ENCODE measurements around the gene A4GNT. TPM values are rescaled to one million over a fixed set of nuclear protein-coding genes. Genes with fewer than 3 reads are reported as not detected.
A peak's percentile ranks its signal among the peaks of the same experiment; 100 is the strongest.

A4GNT gene
- total RNA-seq, 4 donors from 2014 or later: 0.46 TPM; not detected in 3

- ATAC-seq: no peak
- no peaks in the 10 kb centered on the region for H3K4me1 ChIP-seq
These were observed 3.1 kb upstream of the A4GNT start for GRCh38 chr3:138135146-138135832.

GRCh38 chr3:138127636-138128365 is 4.4 kb downstream of the A4GNT start:
- Histone ChIP-seq H3K4me3 (no peak overlapping the region), H3K9me3 (no peaks in the 10 kb centered on the region), H3K4me1 (peaks cover 0 to 2% (median 0%) of the 10 kb centered on the region in 3 donors), H3K36me3 (no peaks in the 10 kb centered on the region), H3K27me3 (no peaks in the 10 kb centered on the region), H3K27ac (no peak overlapping the region)
- WGBS, 2 donors (ENCODE audit: low coverage in 1 of 2): 67 to 80% methylated on average over 1 of the region's 1 CpG
- ATAC-seq: no peak
- TF ChIP-seq POLR2AphosphoS5 (IDR thresholded peaks at IDR 0.05) (no peak), EP300 (IDR thresholded peaks at IDR 0.05) (no peak), CTCF (IDR thresholded peaks at IDR 0.05) (no peak), POLR2A (IDR thresholded peaks at IDR 0.05) (no peak)

More at GRCh38 chr3:138135146-138135832, 3.1 kb upstream of the A4GNT start:
- WGBS, 2 donors (ENCODE audit: low coverage in 1 of 2): 64 to 78% methylated on average over 1 to 3 of the region's 3 CpGs
- no peak overlapping the region for H3K4me3 ChIP-seq
- H3K36me3 ChIP-seq: no peaks in the 10 kb centered on the region
- no peaks in the 10 kb centered on the region for H3K27me3 ChIP-seq
- TF ChIP-seq POLR2A (IDR thresholded peaks at IDR 0.05): no peak
- TF ChIP-seq EP300 (IDR thresholded peaks at IDR 0.05): no peak
- H3K27ac ChIP-seq: no peak overlapping the region
- H3K9me3 ChIP-seq: no peaks in the 10 kb centered on the region

- no peaks in the 10 kb centered on the region for H3K36me3 ChIP-seq
- no peak for TF ChIP-seq EP300 (IDR thresholded peaks at IDR 0.05)
- no peak for TF ChIP-seq CTCF (IDR thresholded peaks at IDR 0.05)
- TF ChIP-seq POLR2A (IDR thresholded peaks at IDR 0.05): no peak
- no peak for TF ChIP-seq POLR2AphosphoS5 (IDR thresholded peaks at IDR 0.05)
- ATAC-seq: peak; percentile 65
- peaks cover 0 to 2% (median 0%) of the 10 kb centered on the region in 3 donors for H3K4me1 ChIP-seq
- H3K27me3 ChIP-seq: no peaks in the 10 kb centered on the region
- 29 to 38% methylated on average over 2 to 5 of the region's 5 CpGs for WGBS, 2 donors (ENCODE audit: low coverage in 1 of 2)
- H3K27ac ChIP-seq: peak overlapping the region in 1 of 4 donors; percentile 31
- no peaks in the 10 kb centered on the region for H3K9me3 ChIP-seq
- no peak overlapping the region for H3K4me3 ChIP-seq
These were observed 6.5 kb downstream of the A4GNT start for GRCh38 chr3:138125548-138126221.

- no peak for ATAC-seq
- no peaks in the 10 kb centered on the region for H3K36me3 ChIP-seq
- no peaks in the 10 kb centered on the region for H3K9me3 ChIP-seq
- H3K4me3 ChIP-seq: no peak overlapping the region
- 40 to 51% methylated on average over 3 to 4 of the region's 10 CpGs for WGBS, 2 donors (ENCODE audit: low coverage in 1 of 2)
- no peaks in the 10 kb centered on the region for H3K27me3 ChIP-seq
- peak overlapping the region in 1 of 4 donors; percentile 6 for H3K27ac ChIP-seq
- TF ChIP-seq POLR2A (IDR thresholded peaks at IDR 0.05): no peak
- TF ChIP-seq EP300 (IDR thresholded peaks at IDR 0.05): no peak
- no peak for TF ChIP-seq CTCF (IDR thresholded peaks at IDR 0.05)
- no peak for TF ChIP-seq POLR2AphosphoS5 (IDR thresholded peaks at IDR 0.05)
- peaks cover 0 to 2% (median 0%) of the 10 kb centered on the region in 3 donors for H3K4me1 ChIP-seq
These were observed 7.4 kb downstream of the A4GNT start for GRCh38 chr3:138124706-138125355.

- no peak for ATAC-seq
These were observed 8.0 kb downstream of the A4GNT start for GRCh38 chr3:138124188-138124587.

More at GRCh38 chr3:138124188-138124587, 8.0 kb downstream of the A4GNT start:
- Histone ChIP-seq H3K36me3 (no peaks in the 10 kb centered on the region), H3K4me1 (peaks cover 0 to 2% (median 0%) of the 10 kb centered on the region in 3 donors), H3K9me3 (no peaks in the 10 kb centered on the region), H3K27ac (no peak overlapping the region), H3K4me3 (no peak overlapping the region), H3K27me3 (no peaks in the 10 kb centered on the region)
- TF ChIP-seq EP300 (IDR thresholded peaks at IDR 0.05) (no peak), POLR2AphosphoS5 (IDR thresholded peaks at IDR 0.05) (no peak), POLR2A (IDR thresholded peaks at IDR 0.05) (no peak), CTCF (IDR thresholded peaks at IDR 0.05) (no peak)
- 80 to 97% methylated on average over 2 to 5 of the region's 6 CpGs for WGBS, 2 donors (ENCODE audit: low coverage in 1 of 2)
